HG02588 (cell line): ENCODE data around the gene SNAP29.
"Not testable (repeated sequence)": the region's sequence is repeated elsewhere in the genome, so short reads cannot be mapped to it uniquely, and the experiment has no call there.

Source experiments
- ATAC-seq: cut with Tn5 transposase; IDR thresholded peaks from one replicate; pipeline ENCODE4 v1.9.1; 2021; ENCODE audit warnings: mild to moderate bottlenecking, moderate library complexity; ENCODE audit not compliant: unreplicated experiment

The SNAP29 gene

DNA sequence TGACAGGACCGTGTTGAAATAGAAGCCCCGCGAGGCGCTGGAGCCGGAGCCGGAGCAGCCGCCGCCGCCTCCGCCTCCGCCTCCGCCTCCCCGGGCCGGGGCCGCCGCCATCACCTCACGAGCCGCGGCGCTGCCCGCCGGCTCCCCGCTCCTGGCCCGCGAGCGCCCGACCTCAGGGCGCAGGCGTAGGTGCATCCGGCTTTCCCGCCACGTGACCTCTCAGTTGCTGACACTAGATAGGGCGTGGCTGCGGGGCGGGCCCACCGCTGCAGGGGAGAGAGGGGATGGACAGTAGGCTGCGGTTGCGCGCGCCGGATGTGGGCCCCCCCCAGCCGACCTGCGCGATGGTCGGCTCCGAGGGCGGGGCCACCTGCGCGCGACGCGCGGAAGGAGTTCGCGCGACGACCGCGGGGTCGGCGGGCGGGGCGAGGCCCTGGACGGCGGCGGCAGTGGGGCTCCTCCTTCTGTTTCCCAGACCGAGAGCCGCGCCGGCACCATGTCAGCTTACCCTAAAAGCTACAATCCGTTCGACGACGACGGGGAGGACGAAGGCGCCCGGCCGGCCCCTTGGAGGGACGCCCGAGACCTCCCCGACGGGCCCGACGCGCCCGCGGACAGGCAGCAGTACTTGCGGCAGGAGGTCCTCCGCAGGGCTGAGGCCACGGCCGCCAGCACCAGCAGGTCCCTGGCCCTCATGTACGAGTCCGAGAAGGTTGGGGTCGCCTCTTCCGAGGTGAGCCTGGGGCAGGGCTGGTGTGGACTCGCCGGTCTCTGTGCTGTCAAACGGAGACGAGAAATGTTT, at the start of gene SNAP29, which contains the start of gene PI4KA:
TSS of gene SNAP29 (plus strand) at position 393 of the 802 bp plus-strand sequence. CDS start at position 497, 104 bp downstream.
TSS of gene PI4KA (minus strand) at position 197 of the 802 bp plus-strand sequence. CDS start at position 111, 86 bp downstream.
- ATAC-seq = peak; percentile 89

DNA sequence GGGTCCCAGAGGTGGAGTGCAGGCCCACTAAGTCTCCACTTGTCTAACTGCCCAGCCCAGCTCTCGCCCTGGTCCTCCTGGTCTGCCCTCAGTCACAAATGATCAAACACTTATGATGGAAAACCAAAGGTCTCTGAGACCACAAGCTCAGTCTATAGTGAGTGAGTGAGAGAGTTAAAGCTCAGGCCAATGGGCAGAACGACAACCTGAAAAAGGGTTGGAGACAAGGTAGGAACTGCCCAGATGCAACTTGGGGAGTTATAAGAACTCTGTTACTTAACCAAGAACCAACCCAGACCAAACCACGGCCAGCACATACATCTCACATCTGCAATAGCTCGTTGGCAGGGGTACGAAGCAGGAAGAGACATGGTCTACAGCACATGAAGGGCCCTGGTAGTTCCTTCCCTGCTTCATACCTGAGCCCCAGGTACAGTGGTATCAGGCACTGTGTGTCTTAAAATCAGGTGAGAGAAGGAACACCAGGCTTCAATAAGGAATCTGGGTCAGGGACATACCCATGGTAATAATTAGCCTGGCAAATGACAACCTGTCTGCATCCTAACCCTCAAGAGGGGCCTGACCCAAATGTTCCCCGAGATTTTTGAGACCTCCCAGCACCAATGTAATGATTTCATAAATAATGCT, 49.1 kb upstream of the SNAP29 start:
- no peak for ATAC-seq

DNA sequence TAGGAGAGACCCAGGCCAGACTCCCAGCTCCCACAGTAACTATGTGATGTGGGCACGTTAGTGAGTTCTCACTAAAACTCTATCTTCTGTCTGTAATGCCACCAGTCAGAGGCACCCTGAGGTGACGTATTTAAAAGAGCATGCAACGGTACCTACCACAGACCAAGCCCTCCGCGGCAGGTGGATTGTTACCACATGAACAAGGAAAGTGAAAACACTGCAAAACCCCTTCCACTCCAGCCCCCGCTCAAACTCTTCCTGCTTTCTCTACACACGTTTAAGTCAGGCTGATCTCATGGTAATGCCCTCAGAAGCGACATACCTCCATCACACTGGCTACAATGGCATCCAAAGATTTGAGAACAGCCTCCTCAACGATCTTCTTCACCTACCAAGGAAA, 48.2 kb upstream of the SNAP29 start:
- ATAC-seq = no peak

DNA sequence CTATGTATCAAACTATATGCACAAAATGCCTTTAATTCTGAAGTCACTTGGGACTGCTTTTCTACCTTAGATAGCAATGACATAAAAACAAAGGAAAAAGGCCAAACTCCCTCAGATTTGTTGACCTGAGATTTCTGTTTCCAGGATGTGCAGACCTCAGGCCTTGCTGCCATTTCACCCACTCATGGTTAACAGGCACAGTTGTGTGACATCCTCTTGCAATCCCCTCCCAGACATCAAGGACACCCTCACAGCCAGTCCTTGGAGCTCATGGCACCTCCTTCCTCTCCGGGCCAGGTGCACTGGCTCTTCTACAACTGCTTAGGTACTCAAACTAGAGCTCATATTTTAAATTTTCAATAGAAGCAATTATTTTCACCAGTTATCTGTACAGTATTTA, 47.6 kb upstream of the SNAP29 start:
- no peak for ATAC-seq

DNA sequence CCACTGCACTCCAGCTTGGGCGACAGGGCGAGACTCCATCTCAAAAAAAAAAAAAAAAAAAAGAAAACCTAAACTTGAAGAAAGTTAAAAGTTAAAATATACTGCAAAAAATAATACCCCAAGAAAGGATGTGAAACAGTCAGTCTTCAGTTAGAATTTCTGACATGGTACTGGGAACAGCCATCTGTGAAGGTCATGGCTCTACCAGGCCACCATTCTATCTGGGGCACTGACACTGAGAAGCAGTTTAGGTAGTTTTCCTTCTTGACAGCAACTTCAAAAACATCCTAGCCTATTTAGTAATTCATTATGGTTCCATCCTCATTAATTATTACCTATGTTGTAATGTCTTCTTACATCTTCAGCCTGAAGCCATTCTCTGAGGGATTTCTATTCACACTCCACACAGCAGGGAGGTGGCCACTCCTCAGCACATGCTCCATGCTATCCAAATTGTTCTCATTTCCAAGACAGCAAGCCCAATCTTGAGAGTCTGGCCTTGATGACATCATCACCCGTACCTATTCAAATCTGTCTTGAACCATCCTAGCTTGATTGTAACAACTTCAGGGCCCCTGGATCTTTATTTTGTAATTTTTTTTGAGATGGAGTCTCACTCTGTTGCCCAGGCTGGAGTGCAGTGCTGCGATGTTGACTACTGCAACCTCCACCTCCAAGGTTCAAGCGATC, 46.7 kb upstream of the SNAP29 start:
- no peak for ATAC-seq

DNA sequence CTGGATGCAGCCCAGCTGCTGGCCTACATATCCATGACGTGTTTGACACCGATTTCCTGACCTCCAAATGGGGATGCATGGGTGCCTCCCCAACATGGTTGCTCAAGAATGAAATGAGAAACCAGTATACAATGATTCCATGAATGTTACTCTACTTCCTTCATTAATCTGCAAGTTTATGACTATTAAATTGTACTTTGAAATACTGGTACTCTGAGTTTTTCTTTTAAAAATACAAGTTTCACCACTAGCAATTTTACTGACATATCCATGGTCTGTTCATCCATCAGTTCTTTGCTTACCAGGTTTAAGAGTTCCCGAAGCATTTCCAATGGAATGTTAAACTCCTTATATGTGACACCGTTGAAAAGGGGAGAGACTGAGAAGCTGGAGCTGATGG, 45.8 kb upstream of the SNAP29 start:
- ATAC-seq = no peak

DNA sequence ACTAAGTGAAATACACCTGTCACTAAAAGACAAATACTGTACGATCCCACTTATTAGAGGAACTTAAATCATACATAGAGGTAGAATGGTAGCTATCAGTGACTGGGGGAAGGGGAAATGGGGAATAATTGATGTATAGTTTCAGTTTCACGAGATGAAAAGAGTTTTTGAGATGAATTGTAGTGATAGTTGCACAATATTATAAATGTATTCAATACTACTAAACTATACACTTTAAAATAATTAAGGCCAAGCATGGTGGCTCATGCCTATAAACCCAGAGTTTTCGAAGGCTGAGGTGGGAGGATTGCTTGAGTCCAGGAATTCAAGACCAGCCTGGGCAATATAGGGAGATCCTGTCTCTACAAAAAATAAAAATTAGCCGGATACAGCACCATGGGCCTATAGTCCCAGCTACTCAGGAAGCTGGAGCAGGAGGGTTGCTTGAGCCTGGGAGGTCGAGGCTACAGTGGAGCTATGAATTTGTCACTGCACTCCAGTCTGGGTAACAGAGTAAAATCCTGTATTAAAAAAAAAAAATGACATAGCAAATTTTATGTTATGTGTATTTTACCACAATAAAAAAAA, 44.5 kb upstream of the SNAP29 start:
- ATAC-seq = no peak

DNA sequence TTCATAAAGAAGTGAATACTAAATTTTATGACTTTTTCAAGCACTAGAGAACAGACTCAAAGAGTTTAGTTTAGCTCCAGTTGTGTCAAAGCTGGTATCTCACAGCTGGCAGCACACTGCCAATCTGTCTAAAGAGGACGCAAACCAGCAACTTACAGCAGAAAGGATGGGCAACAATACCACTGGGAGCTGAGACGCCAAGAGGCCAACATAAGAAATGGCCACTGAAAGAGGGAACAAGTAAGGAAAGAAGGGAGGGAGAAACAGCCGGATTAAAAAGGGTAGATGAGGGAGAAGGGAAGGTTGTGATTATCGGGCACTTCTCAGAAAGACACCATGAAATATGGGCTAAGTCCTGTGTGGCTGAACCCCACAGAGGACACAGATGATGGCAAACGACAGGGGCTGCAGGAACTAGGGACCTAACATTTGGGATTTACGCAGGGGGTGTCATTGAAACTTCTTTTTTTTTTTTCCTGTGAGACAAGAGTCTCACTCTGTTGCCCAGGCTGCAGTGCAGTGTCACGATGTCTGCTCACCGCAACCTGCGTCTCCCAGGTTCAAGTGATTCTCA, 43.2 kb upstream of the SNAP29 start:
- no peak for ATAC-seq

DNA sequence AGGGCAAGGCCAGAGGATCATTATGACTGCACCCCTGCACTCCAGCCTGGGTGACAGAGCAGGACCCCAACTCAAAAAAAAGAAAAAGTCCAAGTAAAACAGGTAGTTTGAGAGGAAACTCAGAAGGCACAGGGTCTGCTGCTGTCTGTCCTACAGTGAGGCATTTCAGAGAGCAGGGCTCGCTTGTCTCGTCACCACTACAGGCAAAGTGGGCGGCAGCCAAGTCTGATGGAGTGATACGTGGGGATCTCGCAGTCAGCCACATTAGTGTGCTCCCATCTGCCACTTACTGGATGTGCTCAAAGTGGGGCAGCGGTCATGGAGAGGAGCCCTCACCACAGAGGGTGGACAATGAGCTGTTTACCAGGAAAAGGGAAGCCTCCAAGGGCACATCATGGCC, 42.2 kb upstream of the SNAP29 start:
- no peak for ATAC-seq

DNA sequence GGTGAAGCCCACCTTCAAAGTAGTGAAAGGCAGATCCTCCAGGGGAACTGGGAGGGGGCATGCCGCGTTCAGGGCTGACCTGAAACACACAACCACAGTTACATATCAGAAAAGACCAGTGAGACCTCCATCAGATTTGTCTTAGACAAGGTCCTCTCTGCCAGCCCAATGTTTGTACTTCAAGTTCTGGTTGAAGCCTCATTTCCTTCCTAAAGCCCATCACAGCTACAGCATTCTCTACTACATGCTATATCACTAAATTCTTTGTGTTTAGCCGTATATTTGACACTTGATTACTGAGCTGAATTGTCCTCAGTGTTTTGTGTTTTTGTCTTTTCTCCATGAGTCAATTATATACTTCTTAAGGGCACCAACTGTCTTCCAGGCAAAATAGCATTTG, 40.3 kb upstream of the SNAP29 start:
- ATAC-seq = no peak

DNA sequence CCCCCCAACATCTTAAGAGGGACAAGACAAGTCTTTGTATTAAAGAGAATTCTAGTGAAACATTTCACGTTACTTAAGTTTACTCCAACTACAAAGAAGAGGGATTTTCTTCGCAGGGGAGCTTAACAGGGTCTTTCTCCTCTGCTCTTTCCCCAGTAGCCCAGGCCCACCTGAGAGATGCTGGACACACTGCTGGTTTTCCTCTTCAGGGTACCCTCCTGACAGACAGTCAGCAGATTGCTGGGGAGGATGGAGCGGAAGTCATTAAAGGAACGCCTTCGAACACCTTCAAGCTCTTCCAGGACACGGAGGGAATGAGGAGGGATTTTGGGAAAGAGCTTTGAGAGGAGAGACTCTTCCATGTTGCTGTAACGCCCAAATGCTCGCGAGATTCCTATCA, 39.3 kb upstream of the SNAP29 start:
- no peak for ATAC-seq

DNA sequence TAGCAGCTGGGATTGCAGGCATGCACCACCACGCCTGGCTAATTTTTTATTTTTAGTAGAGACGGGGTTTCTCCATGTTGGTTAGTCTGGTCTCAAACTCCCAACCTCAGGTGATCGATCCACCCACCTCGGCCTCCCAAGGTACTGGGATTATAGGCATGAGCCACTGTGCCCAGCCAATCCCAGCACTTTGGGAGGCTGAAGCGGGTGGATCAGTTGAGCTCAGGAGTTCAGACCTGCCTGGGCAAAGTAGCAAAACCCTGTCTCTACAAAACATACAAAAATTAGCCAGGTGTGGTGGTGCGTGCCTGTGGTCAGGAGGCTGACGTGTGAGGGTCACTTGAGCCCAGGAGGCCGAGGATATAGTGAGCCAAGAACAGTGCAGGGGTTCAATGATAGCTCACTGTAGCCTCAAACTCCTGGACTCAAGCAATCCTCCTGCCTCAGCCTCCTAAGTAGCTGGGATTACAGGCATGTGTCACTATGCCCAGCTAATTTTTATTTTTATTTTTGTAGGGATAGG, 37.0 kb upstream of the SNAP29 start:
- not testable (repeated sequence) for ATAC-seq

DNA sequence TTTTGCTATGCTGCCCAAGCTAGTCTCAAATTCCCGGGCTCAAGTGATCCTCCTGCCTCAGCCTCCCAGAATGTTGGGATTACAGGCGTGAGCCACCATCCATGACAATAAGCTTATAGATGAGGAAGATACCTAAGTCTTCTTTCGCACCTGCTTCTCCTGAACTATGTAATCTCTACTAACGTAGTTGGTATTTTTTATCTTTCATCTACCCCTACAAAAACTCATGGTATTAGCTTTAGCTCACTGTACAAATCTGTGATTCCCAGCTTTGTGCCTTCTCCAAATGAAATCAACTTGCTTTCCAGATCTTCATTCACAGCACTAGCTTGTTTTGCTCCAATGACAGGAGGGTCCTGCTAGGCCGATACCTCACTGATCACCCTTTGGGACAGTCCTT, 36.6 kb upstream of the SNAP29 start:
- no peak for ATAC-seq

DNA sequence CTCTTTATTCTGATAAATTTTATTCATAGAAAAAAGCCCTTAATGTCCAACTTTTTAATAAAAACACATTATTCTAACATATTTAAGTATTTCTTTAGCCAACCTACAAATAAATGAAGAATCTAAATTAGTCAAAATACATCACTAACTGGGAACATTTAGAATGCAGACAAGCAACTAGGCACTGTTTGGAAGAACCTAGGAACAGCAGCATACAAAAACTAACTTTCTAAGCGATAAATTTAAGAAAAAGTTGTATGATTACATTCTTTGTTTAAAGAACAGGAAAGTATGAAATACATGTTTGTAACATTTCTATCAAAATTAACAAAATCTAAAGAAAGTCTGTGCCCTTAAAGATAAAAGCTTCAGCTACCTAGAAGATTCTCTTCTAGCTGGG, 35.5 kb upstream of the SNAP29 start:
- no peak for ATAC-seq

DNA sequence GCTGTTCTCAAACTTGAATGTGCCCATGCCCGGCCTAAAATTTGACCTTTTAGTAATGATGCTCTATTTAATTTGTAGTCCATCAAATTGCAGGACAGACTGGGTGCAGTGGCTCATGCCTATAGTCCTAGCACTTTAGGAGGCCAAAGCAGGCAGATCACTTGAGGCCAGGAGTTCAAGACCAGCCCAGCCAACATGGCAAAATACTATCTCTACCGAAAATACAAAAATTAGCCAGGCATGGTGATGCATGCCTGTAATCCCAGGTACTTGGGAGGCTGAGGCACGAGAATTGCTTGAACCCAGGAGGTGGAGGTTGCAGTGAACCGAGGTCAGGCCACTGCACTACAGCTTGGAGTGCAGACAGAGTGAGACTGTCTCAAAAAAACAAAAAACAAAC, 33.6 kb upstream of the SNAP29 start:
- ATAC-seq = not testable (repeated sequence)

DNA sequence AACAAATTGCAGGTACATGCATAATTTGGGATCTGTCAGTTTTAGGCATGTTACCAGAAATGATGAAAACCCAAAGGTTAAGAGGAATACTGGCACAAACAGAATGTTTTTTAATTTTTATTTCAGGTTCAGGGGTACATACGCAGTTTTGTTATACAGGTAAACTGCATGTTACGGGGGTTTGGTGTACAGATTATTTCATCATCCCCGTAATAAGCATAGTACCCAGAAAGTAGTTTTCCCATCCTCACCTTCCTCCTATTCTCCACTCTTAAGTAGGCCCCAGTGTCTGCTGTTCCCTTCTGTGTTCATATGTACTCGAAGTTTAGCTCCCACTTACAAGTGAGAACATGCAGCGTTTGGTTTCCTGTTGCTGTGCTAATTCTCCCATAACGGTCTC, 33.2 kb upstream of the SNAP29 start:
- no peak for ATAC-seq

DNA sequence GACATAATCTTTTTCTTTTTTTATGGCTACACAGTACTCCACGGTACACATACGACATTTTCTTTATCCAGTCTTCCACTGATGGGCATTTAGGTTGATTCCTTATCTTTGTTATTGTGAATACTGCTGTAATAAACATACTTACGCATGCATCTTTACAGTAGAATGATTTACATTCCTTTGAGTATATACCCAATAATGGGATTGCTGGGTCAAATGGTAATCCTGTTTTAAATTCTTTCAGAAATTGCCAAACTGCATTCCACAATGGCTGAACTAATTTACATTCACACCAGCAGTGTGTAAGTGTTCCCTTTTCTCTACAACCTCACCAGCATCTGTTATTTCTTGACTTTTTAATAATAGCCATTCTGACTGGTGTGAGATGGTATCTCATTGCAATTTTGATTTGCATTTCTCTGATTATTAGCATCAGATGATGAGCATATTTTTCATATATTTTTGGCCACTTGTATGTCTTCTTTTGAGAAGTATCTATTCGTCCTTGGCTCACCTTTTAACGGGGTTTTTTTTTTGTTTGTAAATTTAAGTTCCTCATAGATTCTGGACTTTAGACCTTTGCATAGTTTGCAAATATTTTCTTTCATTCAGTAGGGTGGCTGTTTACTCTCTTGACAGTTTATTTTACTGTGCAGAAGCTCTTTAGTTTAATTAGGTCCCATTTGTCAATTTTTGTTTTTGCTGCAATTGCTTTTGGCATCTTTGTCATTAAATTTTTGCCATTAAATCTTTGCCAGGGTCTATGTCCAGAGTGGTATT, 32.2 kb upstream of the SNAP29 start:
- ATAC-seq = not testable (repeated sequence)

DNA sequence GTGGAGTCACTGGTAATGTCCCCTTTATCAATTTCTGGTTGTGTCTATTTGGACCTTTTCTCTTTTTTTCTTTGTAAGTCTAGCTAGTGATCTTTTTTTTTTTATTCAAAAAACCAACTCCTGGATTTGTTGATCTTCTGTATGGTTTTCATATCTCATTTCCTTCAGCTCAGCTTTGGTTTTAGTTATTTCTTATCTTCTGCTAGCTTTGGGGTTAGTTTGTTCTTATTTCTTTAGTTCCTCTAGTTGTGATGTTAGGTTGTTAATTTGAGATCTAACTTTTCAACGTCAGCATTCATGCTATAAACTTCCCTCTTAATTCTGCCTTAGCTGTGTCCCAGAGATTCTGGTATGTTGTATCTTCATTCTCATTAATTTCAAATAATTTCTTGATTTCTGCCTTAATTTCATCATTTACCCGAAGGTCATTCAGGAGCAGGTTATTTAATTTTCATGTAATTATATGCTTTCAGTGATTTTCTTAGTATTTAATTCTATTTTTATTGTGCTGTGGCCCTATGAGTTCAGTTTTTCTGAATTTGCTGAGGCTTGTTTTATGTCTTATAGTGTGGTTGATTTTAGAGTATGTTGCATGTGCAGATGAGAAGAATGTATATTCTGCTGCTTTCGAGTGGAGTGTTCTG, 29.2 kb upstream of the SNAP29 start:
- ATAC-seq = no peak

DNA sequence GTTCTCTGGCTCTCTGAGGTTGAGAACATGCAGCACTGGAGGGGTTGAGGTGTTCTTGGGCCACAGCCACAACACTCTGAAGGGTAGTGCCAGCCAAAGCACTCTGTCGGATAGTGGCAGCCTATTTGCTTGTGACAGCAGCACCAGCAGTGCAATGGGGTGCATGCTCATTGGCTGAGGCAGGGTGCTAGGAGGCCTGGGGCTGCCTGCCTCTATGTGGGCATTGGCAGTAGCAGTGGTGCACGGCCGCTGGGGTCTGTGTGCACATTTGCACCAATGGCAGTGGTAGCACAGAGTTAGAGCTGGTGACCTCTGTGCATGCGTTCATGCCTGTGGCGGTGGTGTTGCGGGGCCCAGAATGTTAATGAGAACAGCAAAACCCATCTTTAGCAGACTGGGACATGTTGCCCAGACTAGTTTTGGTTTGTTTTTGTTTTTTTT, 25.6 kb upstream of the SNAP29 start:
- no peak for ATAC-seq
